ENCODE measurements around the gene BBS10. TPM values are rescaled to one million over a fixed set of nuclear protein-coding genes. Genes with fewer than 3 reads are reported as not detected.

BBS10 gene
- total RNA-seq, 4 donors from 2014 or later: 2.5 to 5.2 (median 3.1) TPM

GRCh38 chr12:76303989-76304460 is 44.2 kb downstream of the BBS10 start:
- H3K4me1 ChIP-seq: no peaks in the 10 kb centered on the region
- TF ChIP-seq POLR2A (IDR thresholded peaks at IDR 0.05) (no peak), CTCF (IDR thresholded peaks at IDR 0.05) (no peak)
- no peak for DNase-seq
- H3K9me3 ChIP-seq: no peaks in the 10 kb centered on the region
- H3K27ac ChIP-seq: no peak overlapping the region
- H3K27me3 ChIP-seq: no peaks in the 10 kb centered on the region
- no peaks in the 10 kb centered on the region for H3K36me3 ChIP-seq
- H3K4me3 ChIP-seq: no peak overlapping the region

- Histone ChIP-seq H3K27ac (no peak overlapping the region), H3K4me1 (no peaks in the 10 kb centered on the region), H3K27me3 (no peaks in the 10 kb centered on the region), H3K9me3 (no peaks in the 10 kb centered on the region), H3K4me3 (no peak overlapping the region), H3K36me3 (no peaks in the 10 kb centered on the region)
- DNase-seq: no peak
- no peak for TF ChIP-seq CTCF (IDR thresholded peaks at IDR 0.05)
- TF ChIP-seq POLR2A (IDR thresholded peaks at IDR 0.05): no peak
Observed at GRCh38 chr12:76303365-76303764, 44.9 kb downstream of the BBS10 start.

- H3K4me3 ChIP-seq: no peak overlapping the region
- no peaks in the 10 kb centered on the region for H3K36me3 ChIP-seq
- TF ChIP-seq CTCF (IDR thresholded peaks at IDR 0.05) (no peak), POLR2A (IDR thresholded peaks at IDR 0.05) (no peak)
- no peaks in the 10 kb centered on the region for H3K27me3 ChIP-seq
- H3K9me3 ChIP-seq: no peaks in the 10 kb centered on the region
- H3K4me1 ChIP-seq: no peaks in the 10 kb centered on the region
- H3K27ac ChIP-seq: no peak overlapping the region
- no peak for DNase-seq
Observed at GRCh38 chr12:76300297-76300665, 47.9 kb downstream of the BBS10 start.

GRCh38 chr12:76299536-76300296 is 48.5 kb downstream of the BBS10 start:
- TF ChIP-seq POLR2A (IDR thresholded peaks at IDR 0.05) (no peak), CTCF (IDR thresholded peaks at IDR 0.05) (no peak)
- no peaks in the 10 kb centered on the region for H3K27me3 ChIP-seq
- no peaks in the 10 kb centered on the region for H3K4me1 ChIP-seq
- no peak overlapping the region for H3K4me3 ChIP-seq
- no peak for DNase-seq
- H3K27ac ChIP-seq: no peak overlapping the region
- H3K36me3 ChIP-seq: no peaks in the 10 kb centered on the region
- no peaks in the 10 kb centered on the region for H3K9me3 ChIP-seq

Small RNA genes within 50 kb of the gene (small RNA-seq; reads per million reads assigned to genes)
- 0 reads per million in 2 donors for gene RN7SKP172

Other genes with a start within 250 kb of the BBS10 start
- 10 to 100 TPM; 39.0 to 69.3 (median 49.0) TPM for gene OSBPL8, start 211.4 kb upstream of the BBS10 start, total RNA-seq

Measured in Peyer's patch (tissue), 4 donors.